ENCODE data around the gene MBOAT2.
"Not testable (repeated sequence)": the region's sequence is repeated elsewhere in the genome, so short reads cannot be mapped to it uniquely, and the experiment has no call there.

Gene MBOAT2
- total RNA-seq, result 0.87 to 4.7 (median 1.5) reads per million in 3 donors

- H3K4me3 ChIP-seq (ENCODE audit: insufficient read depth, low read depth, low read length, poor library complexity, severe bottlenecking), result peak within 1 kb of the TSS; percentile 70
Measured at GRCh38 chr2:9003616-9004337, at the start of gene MBOAT2. Gene MBOAT2 (minus strand): TSS chr2:9003684. CDS start chr2:9003614, 70 bp downstream.

GRCh38 chr2:9052821-9053533 lies 49.5 kb upstream of the MBOAT2 start:
- H3K36me3 ChIP-seq (ENCODE audit: control insufficient read depth, insufficient read depth, low read length), result no peaks in the 10 kb centered on the region
- H3K27ac ChIP-seq (ENCODE audit: insufficient read depth, low read length, poor library complexity, severe bottlenecking), result no peak overlapping the region
- H3K9me3 ChIP-seq (ENCODE audit: control insufficient read depth, low read length), result no peaks in the 10 kb centered on the region

More at GRCh38 chr2:9003616-9004337, at the start of gene MBOAT2:
- no peaks in the 10 kb centered on the region for H3K36me3 ChIP-seq (ENCODE audit: control insufficient read depth, insufficient read depth, low read length)
- no peak within 1 kb of the TSS for H3K27ac ChIP-seq (ENCODE audit: insufficient read depth, low read length, poor library complexity, severe bottlenecking)
- H3K9me3 ChIP-seq (ENCODE audit: control insufficient read depth, low read length), result no peaks in the 10 kb centered on the region
- no peaks in the 10 kb centered on the region for H3K27me3 ChIP-seq (replicated peaks; ENCODE audit: control insufficient read depth, insufficient read depth, low read length, poor library complexity, severe bottlenecking)
- peaks cover 5% of the 10 kb centered on the region for H3K4me1 ChIP-seq (ENCODE audit: control insufficient read depth, insufficient read depth, low read length, poor library complexity, severe bottlenecking)
- DNase-seq, result peak; percentile 61 to 70 (median 64)

GRCh38 chr2:9051451-9051850 lies 48.0 kb upstream of the MBOAT2 start:
- H3K27ac ChIP-seq (ENCODE audit: insufficient read depth, low read length, poor library complexity, severe bottlenecking); H3K4me3 ChIP-seq (ENCODE audit: insufficient read depth, low read depth, low read length, poor library complexity, severe bottlenecking); H3K27me3 ChIP-seq (replicated peaks; ENCODE audit: control insufficient read depth, insufficient read depth, low read length, poor library complexity, severe bottlenecking); H3K9me3 ChIP-seq (ENCODE audit: control insufficient read depth, low read length); DNase-seq; H3K4me1 ChIP-seq (ENCODE audit: control insufficient read depth, insufficient read depth, low read length, poor library complexity, severe bottlenecking); H3K36me3 ChIP-seq (ENCODE audit: control insufficient read depth, insufficient read depth, low read length): not testable (repeated sequence)

More at GRCh38 chr2:9052821-9053533, 49.5 kb upstream of the MBOAT2 start:
- Histone ChIP-seq H3K27me3 (replicated peaks; ENCODE audit: control insufficient read depth, insufficient read depth, low read length, poor library complexity, severe bottlenecking) (no peaks in the 10 kb centered on the region), H3K4me1 (ENCODE audit: control insufficient read depth, insufficient read depth, low read length, poor library complexity, severe bottlenecking) (no peaks in the 10 kb centered on the region), H3K4me3 (ENCODE audit: insufficient read depth, low read depth, low read length, poor library complexity, severe bottlenecking) (no peak overlapping the region)
- DNase-seq, result no peak

- Histone ChIP-seq H3K4me1 (ENCODE audit: control insufficient read depth, insufficient read depth, low read length, poor library complexity, severe bottlenecking) (no peaks in the 10 kb centered on the region), H3K27ac (ENCODE audit: insufficient read depth, low read length, poor library complexity, severe bottlenecking) (no peak overlapping the region), H3K27me3 (replicated peaks; ENCODE audit: control insufficient read depth, insufficient read depth, low read length, poor library complexity, severe bottlenecking) (no peaks in the 10 kb centered on the region), H3K36me3 (ENCODE audit: control insufficient read depth, insufficient read depth, low read length) (no peaks in the 10 kb centered on the region), H3K9me3 (ENCODE audit: control insufficient read depth, low read length) (no peaks in the 10 kb centered on the region), H3K4me3 (ENCODE audit: insufficient read depth, low read depth, low read length, poor library complexity, severe bottlenecking) (no peak overlapping the region)
- no peak for DNase-seq
Measured at GRCh38 chr2:9050122-9050809, 46.8 kb upstream of the MBOAT2 start.

- Histone ChIP-seq H3K36me3 (ENCODE audit: control insufficient read depth, insufficient read depth, low read length) (no peaks in the 10 kb centered on the region), H3K4me1 (ENCODE audit: control insufficient read depth, insufficient read depth, low read length, poor library complexity, severe bottlenecking) (no peaks in the 10 kb centered on the region), H3K9me3 (ENCODE audit: control insufficient read depth, low read length) (no peaks in the 10 kb centered on the region), H3K27me3 (replicated peaks; ENCODE audit: control insufficient read depth, insufficient read depth, low read length, poor library complexity, severe bottlenecking) (no peaks in the 10 kb centered on the region), H3K27ac (ENCODE audit: insufficient read depth, low read length, poor library complexity, severe bottlenecking) (no peak overlapping the region), H3K4me3 (ENCODE audit: insufficient read depth, low read depth, low read length, poor library complexity, severe bottlenecking) (no peak overlapping the region)
- no peak for DNase-seq
Measured at GRCh38 chr2:9045595-9045994, 42.1 kb upstream of the MBOAT2 start.

- not testable (repeated sequence) for H3K27ac ChIP-seq (ENCODE audit: insufficient read depth, low read length, poor library complexity, severe bottlenecking); H3K36me3 ChIP-seq (ENCODE audit: control insufficient read depth, insufficient read depth, low read length); H3K4me3 ChIP-seq (ENCODE audit: insufficient read depth, low read depth, low read length, poor library complexity, severe bottlenecking); DNase-seq; H3K27me3 ChIP-seq (replicated peaks; ENCODE audit: control insufficient read depth, insufficient read depth, low read length, poor library complexity, severe bottlenecking); H3K4me1 ChIP-seq (ENCODE audit: control insufficient read depth, insufficient read depth, low read length, poor library complexity, severe bottlenecking); H3K9me3 ChIP-seq (ENCODE audit: control insufficient read depth, low read length)
Measured at GRCh38 chr2:9043491-9043890, 40.0 kb upstream of the MBOAT2 start.

GRCh38 chr2:9037166-9037565 lies 33.7 kb upstream of the MBOAT2 start:
- no peak overlapping the region for H3K27ac ChIP-seq (ENCODE audit: insufficient read depth, low read length, poor library complexity, severe bottlenecking)
- no peaks in the 10 kb centered on the region for H3K9me3 ChIP-seq (ENCODE audit: control insufficient read depth, low read length)
- no peaks in the 10 kb centered on the region for H3K27me3 ChIP-seq (replicated peaks; ENCODE audit: control insufficient read depth, insufficient read depth, low read length, poor library complexity, severe bottlenecking)
- no peaks in the 10 kb centered on the region for H3K4me1 ChIP-seq (ENCODE audit: control insufficient read depth, insufficient read depth, low read length, poor library complexity, severe bottlenecking)
- no peak for DNase-seq
- no peak overlapping the region for H3K4me3 ChIP-seq (ENCODE audit: insufficient read depth, low read depth, low read length, poor library complexity, severe bottlenecking)
- H3K36me3 ChIP-seq (ENCODE audit: control insufficient read depth, insufficient read depth, low read length), result no peaks in the 10 kb centered on the region

- Histone ChIP-seq H3K36me3 (ENCODE audit: control insufficient read depth, insufficient read depth, low read length) (no peaks in the 10 kb centered on the region), H3K4me3 (ENCODE audit: insufficient read depth, low read depth, low read length, poor library complexity, severe bottlenecking) (no peak overlapping the region), H3K27me3 (replicated peaks; ENCODE audit: control insufficient read depth, insufficient read depth, low read length, poor library complexity, severe bottlenecking) (no peaks in the 10 kb centered on the region), H3K4me1 (ENCODE audit: control insufficient read depth, insufficient read depth, low read length, poor library complexity, severe bottlenecking) (no peaks in the 10 kb centered on the region), H3K27ac (ENCODE audit: insufficient read depth, low read length, poor library complexity, severe bottlenecking) (no peak overlapping the region), H3K9me3 (ENCODE audit: control insufficient read depth, low read length) (no peaks in the 10 kb centered on the region)
- DNase-seq, result no peak
Measured at GRCh38 chr2:9033385-9034168, 30.1 kb upstream of the MBOAT2 start.

GRCh38 chr2:9032536-9033255 lies 29.2 kb upstream of the MBOAT2 start:
- Histone ChIP-seq H3K9me3 (ENCODE audit: control insufficient read depth, low read length) (no peaks in the 10 kb centered on the region), H3K27me3 (replicated peaks; ENCODE audit: control insufficient read depth, insufficient read depth, low read length, poor library complexity, severe bottlenecking) (no peaks in the 10 kb centered on the region), H3K4me1 (ENCODE audit: control insufficient read depth, insufficient read depth, low read length, poor library complexity, severe bottlenecking) (no peaks in the 10 kb centered on the region), H3K27ac (ENCODE audit: insufficient read depth, low read length, poor library complexity, severe bottlenecking) (no peak overlapping the region), H3K4me3 (ENCODE audit: insufficient read depth, low read depth, low read length, poor library complexity, severe bottlenecking) (no peak overlapping the region), H3K36me3 (ENCODE audit: control insufficient read depth, insufficient read depth, low read length) (no peaks in the 10 kb centered on the region)
- DNase-seq, result no peak

Data from effector memory CD4-positive, alpha-beta T cell (primary cell).